Stimulated activated naive B cell treated with anti-CD40 and anti-IgM and Interleukin-4, amounts not matched to agents 10 μg/mL and 1 μg/mL and 100 μg/mL, for 72 hours (primary cell): Measurements from ENCODE around the gene SLC26A1.
A peak's percentile ranks its signal among the peaks of the same experiment; 100 is the strongest.
"Not testable (repeated sequence)": the region's sequence is repeated elsewhere in the genome, so short reads cannot be mapped to it uniquely, and the experiment has no call there.

Experiments
- ATAC-seq, 2 donors: fragments of 150-1000 bp; cut with Tn5 transposase; replicated peaks; 2 replicates each; pipeline ENCODE4 v1.10.0; 2021; ENCODE audit warnings: moderate library complexity in 1 of 2
- DNase-seq: peaks from one replicate; pipeline ENCODE4 v3.0.0; 2021
- H3K27ac Mint-ChIP-seq: one replicate; pipeline ENCODE4 v1.8.0; 2022; ENCODE audit warnings: mild to moderate bottlenecking, mixed read lengths
- H3K27me3 Mint-ChIP-seq, 2 donors: one replicate each; pipeline ENCODE4 v1.8.0; 2022; ENCODE audit warnings: mixed read lengths in 2 of 2
- H3K36me3 Mint-ChIP-seq, 2 donors: one replicate each; pipeline ENCODE4 v1.8.0; 2022; ENCODE audit warnings: mixed read lengths in 2 of 2, mild to moderate bottlenecking in 1 of 2
- H3K4me1 Mint-ChIP-seq, 2 donors: one replicate each; pipeline ENCODE4 v1.8.0; 2022; ENCODE audit warnings: mixed read lengths in 2 of 2, mild to moderate bottlenecking in 1 of 2
- H3K4me3 Mint-ChIP-seq, 2 donors: one replicate each; pipeline ENCODE4 v1.8.0; 2022; ENCODE audit warnings: mild to moderate bottlenecking in 2 of 2, mixed read lengths in 2 of 2, moderate library complexity in 1 of 2
- H3K9me3 Mint-ChIP-seq, 2 donors: one replicate each; pipeline ENCODE4 v1.8.0; 2022; ENCODE audit warnings: mixed read lengths in 2 of 2, mild to moderate bottlenecking in 1 of 2

Gene SLC26A1

DNA sequence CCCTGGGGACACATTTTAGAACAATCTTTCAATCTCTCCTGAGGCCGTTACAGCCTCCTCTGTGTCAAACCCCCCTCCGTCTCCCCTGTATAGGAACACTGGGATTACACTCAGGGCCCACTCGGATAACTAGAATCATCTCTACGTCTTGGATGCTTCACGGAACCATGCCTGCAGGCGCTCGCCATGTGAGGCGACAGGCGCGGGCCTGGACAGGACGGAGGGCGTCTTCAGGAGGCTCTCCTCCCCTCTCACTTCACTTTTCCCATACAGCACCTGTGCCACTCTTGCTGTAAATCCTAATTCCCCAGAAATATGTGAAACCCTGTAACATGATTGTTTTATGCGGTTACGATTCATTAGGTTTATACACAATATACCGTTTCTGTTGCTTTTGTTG is 10.4 kb downstream of the SLC26A1 start:
- H3K36me3 Mint-ChIP-seq, result no peaks in the 10 kb centered on the region
- H3K27ac Mint-ChIP-seq, result no peak overlapping the region
- ATAC-seq (no peak), DNase-seq (no peak)
- H3K4me1 Mint-ChIP-seq, result peaks cover 4 to 17% of the 10 kb centered on the region in 2 donors
- no peaks in the 10 kb centered on the region for H3K27me3 Mint-ChIP-seq
- H3K9me3 Mint-ChIP-seq, result no peaks in the 10 kb centered on the region
- H3K4me3 Mint-ChIP-seq, result no peak overlapping the region

DNA sequence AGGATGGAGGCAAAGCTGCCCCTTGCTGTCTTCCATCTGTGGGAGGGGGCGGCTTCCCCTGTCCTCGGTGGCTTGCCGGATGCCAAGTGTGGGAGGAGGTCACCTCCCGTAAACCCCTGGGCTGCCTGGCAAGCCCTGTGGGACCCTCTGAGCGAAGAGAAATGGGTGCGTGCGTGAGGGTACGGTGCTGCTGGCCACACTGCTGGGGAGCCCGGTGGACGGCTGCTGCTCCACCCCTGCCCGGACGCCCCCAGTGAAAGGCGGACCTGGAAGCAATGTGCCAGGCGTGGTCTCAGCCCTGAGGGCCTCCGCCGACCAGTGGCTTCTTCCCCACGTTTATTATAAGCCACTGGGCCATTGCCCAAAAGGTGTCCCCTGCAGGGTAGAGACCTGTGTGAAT is 10.9 kb downstream of the SLC26A1 start:
- no peak for DNase-seq
- Mint-ChIP-seq H3K4me3 (no peak overlapping the region), H3K27me3 (no peaks in the 10 kb centered on the region), H3K4me1 (peaks cover 0 to 12% of the 10 kb centered on the region in 2 donors), H3K36me3 (no peaks in the 10 kb centered on the region), H3K27ac (no peak overlapping the region), H3K9me3 (no peaks in the 10 kb centered on the region)
- ATAC-seq, result no peak

DNA sequence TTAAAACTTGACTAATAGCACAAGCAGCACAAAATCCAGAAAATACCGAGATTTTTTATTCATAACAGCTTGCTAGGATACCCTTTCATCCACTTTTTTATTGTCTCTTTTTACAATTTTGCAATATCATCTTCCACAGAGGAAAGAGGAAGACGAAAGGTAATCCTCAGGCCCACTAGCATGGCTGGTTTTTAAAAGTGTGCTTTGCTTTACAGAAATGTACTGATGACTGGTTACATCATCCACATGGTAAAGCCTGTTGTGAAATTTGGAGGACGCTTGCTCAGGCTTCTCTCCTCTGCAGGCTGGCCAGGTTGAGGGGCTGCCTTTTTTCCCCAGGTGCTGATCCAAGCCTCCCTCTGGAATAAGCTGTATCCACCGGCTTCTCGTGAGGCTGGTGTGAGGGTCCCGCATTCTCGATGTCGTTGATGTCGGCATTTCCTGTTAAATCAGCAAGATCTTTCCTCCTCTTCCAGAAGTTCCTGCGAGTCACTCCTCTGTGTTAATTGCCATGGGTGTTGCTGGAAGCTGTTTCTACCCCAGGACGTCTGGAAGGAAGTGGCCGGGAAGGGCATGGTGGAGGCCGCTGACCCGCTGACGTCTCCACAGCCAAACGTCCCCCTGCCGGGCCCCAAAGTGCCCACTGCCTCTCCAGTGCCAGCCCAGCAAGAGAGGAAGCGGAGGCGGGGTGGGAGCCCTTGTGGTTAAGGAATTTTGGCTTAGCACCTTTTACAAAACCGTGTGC is 14.1 kb downstream of the SLC26A1 start:
- H3K36me3 Mint-ChIP-seq, result no peaks in the 10 kb centered on the region
- H3K27me3 Mint-ChIP-seq, result no peaks in the 10 kb centered on the region
- ATAC-seq (no peak), DNase-seq (no peak)
- H3K27ac Mint-ChIP-seq, result no peak overlapping the region
- H3K4me1 Mint-ChIP-seq, result no peaks in the 10 kb centered on the region
- H3K9me3 Mint-ChIP-seq, result no peaks in the 10 kb centered on the region
- no peak overlapping the region for H3K4me3 Mint-ChIP-seq

DNA sequence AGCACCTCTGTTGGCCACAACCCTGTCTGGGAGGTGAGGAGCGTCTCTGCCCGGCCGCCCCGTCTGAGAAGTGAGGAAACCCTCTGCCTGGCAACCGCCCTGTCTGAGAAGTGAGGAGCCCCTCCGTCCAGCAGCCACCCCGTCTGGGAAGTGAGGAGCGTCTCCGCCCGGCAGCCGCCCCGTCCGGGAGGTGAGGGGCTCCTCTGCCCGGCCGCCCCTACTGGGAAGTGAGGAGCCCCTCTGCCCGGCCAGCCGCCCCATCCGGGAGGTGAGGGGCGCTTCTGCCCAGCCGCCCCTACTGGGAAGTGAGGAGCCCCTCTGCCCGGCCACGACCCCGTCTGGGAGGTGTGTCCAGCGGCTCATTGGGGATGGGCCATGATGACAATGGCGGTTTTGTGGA is 17.2 kb downstream of the SLC26A1 start:
- not testable (repeated sequence) for H3K36me3 Mint-ChIP-seq, H3K27ac Mint-ChIP-seq
- peaks cover 5 to 16% of the 10 kb centered on the region in 2 donors for H3K4me1 Mint-ChIP-seq

DNA sequence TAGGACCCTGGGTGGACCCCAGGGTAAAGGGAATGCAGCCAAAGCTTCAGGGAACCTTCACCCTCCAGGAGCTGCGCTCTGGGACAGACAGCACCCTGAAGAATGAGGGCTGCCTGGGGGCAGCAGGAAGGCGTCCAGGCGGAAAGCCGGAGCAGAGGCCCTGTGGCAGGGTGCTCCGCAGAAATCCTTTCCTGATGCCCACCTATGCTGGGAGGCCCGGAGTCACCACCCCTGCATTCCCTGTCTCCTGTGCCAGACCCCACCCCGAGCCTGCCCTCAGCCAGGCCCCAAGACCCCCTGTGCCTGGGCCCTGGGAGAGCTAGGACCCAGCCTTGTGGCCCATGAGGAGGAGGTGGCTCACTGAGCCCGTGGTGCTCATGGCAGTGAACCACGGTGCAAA is 18.5 kb downstream of the SLC26A1 start:
- Mint-ChIP-seq H3K27ac (no peak overlapping the region), H3K4me1 (peaks cover 9 to 23% of the 10 kb centered on the region in 2 donors), H3K36me3 (peaks cover 0 to 6% of the 10 kb centered on the region in 2 donors), H3K27me3 (no peaks in the 10 kb centered on the region), H3K9me3 (no peaks in the 10 kb centered on the region), H3K4me3 (no peak overlapping the region)
- no peak for DNase-seq
- ATAC-seq, result no peak

More for the DNA sequence above, 17.2 kb downstream of the SLC26A1 start:
- ATAC-seq, H3K4me3 Mint-ChIP-seq, H3K9me3 Mint-ChIP-seq, H3K27me3 Mint-ChIP-seq, DNase-seq: not testable (repeated sequence)

DNA sequence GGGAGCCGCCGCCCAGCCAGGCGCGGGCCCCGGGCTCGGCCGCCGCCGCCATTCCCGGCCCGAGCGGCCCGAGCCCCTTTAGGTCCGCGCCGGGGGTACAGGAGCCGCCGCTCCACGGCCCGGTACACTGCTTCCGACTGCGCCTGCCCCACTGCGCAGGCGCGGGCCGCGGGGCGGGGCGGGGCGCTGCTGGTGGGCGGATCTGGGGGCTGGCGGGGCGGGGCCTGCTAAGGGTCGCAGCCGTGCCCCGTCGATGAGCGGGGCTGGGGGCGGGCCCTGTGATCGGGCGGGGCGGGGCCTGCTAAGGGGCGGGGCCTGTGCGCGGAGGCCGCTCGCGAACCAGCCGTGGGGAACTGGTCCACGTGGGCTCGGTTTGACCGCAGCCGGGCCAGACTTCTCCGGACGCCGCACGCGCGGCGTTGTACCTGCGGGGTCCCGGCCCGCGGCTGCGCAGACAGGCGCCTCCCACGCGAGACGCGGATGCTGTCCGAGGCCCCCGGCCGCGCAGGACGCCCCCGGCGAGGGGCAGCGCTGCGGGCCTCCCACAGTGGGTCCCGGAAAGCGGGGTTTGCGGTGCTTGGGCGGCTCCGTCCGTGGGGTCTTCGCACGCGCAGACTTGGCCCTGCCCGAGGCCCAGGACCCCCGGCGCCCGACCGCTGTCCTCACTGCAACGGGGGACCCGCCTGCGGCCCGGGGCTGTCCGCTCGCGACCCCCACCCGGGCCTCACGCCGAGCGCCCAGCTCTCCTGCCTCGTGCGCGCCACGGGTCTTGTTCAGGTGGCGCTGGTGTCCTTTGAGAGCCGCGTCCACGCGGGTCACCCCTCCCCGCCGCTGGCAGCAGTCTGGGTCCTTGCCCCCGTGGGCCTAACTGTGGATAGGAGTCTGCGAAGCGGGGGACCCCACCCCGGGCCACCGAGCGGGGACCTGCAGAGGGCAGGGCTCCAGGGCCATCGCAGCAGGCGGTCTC is 19.5 kb downstream of the SLC26A1 start, which contains the start of gene DGKQ:
TSS of gene DGKQ (minus strand) at position 139 of the 967 bp plus-strand sequence. CDS start at position 52, 87 bp downstream.
- ATAC-seq (peak; percentile 87 to 92), DNase-seq (peak; percentile 78)
- Mint-ChIP-seq H3K27me3 (no peaks in the 10 kb centered on the region), H3K27ac (no peak within 1 kb of the TSS), H3K9me3 (no peaks in the 10 kb centered on the region), H3K4me3 (peak within 1 kb of the TSS; percentile 69 to 83), H3K4me1 (peaks cover 9 to 28% of the 10 kb centered on the region in 2 donors), H3K36me3 (peaks cover 0 to 6% of the 10 kb centered on the region in 2 donors)

DNA sequence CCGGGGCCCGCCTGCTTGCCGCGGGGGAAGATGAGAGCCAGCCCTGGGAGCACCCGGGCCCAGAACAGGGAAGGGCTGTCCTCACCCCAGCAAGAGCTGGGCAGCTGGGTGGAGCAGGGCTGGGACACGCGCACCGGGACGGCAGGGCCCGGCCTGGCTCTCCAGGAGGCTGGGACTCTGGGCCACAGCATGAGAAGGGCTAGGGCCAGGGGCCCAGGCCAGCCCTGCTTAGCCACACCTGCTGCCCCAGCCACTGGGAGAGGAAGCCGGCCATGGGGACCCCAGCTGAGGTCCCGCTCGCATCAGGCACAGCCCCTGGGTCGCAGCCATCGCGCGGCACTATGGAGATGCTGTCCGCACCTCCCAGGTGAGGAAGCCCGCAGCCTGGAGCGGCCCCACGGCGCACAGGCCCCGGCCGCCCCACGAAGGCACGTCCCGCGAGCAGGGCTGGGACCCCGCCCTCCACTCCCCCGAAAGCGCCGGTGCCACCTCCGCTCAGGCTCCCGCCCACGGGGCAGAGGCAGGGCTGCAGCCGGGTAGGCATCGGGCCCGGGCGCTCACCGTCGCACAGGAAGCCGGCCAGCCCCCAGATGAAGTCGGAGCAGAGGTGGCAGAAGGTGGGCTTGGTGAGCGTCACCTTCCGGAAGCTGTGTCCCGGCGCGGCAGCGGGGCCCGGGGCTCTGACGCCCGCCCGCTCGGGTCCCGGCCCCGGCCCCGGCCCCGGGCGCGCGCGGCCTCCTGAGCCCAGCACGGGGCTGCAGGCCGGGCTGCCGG is 20.4 kb downstream of the SLC26A1 start:
- H3K36me3 Mint-ChIP-seq, result peaks cover 1 to 6% of the 10 kb centered on the region in 2 donors
- no peak overlapping the region for H3K27ac Mint-ChIP-seq
- H3K27me3 Mint-ChIP-seq, result no peaks in the 10 kb centered on the region
- DNase-seq (peak; percentile 33), ATAC-seq (peak; percentile 55 to 60)
- peak overlapping the region; percentile 69 to 83 for H3K4me3 Mint-ChIP-seq
- H3K9me3 Mint-ChIP-seq, result no peaks in the 10 kb centered on the region
- peaks cover 9 to 31% of the 10 kb centered on the region in 2 donors for H3K4me1 Mint-ChIP-seq

DNA sequence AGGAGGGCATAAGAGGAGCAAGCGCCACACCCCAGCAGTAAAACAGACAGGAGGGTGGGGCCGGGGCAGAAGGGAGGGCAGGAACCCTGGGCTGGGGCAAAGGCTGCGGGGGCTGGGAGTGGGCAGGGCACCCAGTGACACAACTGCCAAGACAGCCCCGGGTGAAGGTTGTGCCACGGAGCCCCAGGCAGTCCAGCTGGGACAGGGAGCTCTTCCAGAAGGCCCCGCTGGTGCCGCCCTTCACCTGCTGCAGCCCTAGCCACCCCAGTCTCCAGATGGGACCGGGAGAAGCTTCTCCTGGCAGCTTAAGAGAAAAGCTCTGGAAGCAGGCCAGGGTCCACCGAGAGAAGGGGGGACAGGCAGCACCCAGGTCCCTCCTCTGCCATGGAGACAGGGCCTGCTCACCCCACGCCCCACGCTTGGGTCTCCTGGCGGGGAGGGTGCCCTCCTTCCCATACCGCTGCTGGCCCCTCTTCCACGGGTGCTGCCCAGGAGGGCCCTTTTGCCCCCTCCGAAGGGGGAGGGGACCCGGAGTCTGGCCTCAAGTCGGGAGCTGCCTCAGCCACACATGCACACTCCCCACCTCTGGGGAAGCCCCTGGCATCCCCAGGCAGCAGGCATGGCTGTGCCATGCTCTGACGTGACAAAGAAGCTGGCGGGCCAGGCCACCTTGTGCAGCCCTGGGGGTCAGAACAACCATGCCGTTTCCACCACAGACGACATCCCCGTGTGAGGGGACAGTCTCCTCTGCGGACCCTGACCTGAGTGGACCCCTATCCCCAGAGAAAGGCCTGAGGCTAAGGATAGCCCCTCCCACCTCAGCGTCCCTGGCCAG is 21.3 kb downstream of the SLC26A1 start:
- peak overlapping the region; percentile 69 to 83 for H3K4me3 Mint-ChIP-seq
- peaks cover 9 to 31% of the 10 kb centered on the region in 2 donors for H3K4me1 Mint-ChIP-seq
- H3K36me3 Mint-ChIP-seq, result peaks cover 1 to 6% of the 10 kb centered on the region in 2 donors
- no peak for ATAC-seq
- H3K9me3 Mint-ChIP-seq, result no peaks in the 10 kb centered on the region
- DNase-seq, result no peak
- H3K27ac Mint-ChIP-seq, result no peak overlapping the region
- no peaks in the 10 kb centered on the region for H3K27me3 Mint-ChIP-seq

DNA sequence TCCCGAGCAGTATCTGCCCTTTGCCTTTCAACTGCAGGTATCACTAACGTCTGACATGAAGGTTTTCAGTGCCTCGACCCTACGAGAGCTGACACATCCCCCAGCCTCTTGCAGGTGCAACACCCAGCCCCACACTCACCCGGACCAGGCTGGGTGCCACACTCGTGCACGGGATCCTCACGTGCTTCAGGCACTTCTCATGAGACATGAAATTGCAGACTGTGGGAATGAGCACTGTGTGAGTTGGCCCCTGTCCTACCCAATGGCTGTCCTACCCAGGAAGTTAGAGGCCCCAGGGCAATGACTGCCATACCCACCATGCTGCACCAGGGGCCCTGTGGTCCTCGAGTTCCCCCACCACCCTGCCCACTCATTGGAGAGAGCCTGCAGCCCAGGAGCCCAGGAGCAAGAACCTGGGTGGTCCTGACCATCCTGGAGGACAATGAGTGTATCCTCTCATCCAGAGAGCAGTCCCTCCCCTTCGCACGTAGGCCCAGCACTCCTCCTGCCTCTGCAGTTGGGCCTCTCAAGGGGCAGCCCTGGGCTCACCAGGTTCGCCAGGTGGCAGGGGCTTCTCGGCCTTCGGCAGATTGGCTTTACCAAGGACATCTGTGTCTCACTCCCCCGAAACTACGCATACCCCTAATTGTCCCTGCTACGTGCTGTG is 22.2 kb downstream of the SLC26A1 start:
- Mint-ChIP-seq H3K4me3 (peak overlapping the region; percentile 50 to 56), H3K27ac (no peak overlapping the region), H3K27me3 (no peaks in the 10 kb centered on the region), H3K4me1 (peaks cover 9 to 31% of the 10 kb centered on the region in 2 donors), H3K36me3 (peaks cover 1 to 6% of the 10 kb centered on the region in 2 donors), H3K9me3 (no peaks in the 10 kb centered on the region)
- no peak for ATAC-seq
- no peak for DNase-seq

DNA sequence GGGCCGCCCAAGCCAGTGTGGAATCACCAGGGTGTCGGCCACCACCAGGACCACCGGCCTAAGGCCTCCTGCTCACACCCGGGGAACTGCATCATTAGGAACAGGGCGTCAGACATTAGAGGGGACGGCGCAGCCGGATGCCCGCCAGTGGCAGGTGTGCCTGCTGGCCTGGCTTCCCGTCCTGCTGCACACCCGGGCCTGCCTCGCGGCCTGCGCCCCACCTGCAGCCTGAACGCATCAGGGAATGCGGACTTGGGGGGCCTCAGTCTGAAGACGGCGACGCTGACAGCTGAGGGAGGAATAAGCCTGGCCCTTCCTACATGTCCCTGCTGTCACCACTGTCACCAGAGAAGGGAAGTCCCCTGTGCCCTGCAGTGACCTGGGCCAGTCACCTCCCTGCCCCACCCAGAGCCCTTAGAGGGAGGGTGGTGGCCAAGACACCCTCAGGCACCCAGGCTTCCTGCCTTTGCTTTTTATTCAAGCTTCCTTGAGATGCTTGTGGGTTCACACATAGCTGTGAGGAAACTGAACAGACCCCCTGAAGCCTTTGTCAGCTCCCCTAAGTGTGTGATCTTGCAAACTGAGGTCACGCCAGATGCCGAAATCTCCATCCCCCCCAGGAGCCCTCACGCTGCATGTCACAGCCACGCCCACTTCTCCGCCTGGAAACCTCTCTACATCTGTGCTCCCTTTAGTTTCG is 23.0 kb downstream of the SLC26A1 start:
- H3K9me3 Mint-ChIP-seq, result no peaks in the 10 kb centered on the region
- no peak for ATAC-seq

DNA sequence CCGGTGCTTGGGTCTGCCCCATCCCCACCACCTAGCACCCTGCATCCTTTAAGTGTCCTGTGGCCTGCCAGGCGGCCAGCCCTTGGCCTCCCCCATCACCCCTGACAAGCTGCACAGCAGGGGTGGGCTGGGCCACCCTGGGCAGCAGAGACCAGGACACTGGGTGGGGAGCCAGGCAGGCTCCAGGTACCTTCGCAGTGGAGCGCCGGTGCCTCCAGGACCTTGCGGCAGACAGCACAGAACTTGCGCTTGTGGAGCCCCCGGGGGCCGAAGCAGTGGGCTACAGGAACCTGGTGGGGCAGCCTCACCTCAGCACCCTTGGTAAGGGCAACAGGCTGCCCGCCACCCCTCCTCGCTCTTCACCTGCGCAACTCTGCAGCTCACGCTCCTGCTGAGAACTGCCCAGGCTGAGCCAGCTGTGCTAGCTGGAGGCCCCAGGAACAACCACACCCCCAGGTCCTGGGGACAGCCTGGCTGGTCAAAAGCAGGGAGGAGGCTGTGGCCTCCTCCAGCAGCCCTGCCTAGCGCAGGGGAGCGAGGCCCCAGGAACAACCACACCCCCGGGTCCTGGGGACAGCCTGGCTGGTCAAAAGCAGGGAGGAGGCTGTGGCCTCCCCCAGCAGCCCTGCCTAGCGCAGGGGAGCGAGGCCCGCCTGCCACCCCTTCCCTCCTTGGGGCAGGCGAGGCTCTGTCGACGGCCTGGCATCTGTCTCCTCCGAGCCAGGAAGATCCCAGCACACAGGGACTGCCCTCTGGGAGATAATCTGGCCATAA is 24.4 kb downstream of the SLC26A1 start:
- Mint-ChIP-seq H3K4me3 (peak overlapping the region in 1 of 2 donors; percentile 21), H3K27ac (no peak overlapping the region), H3K9me3 (no peaks in the 10 kb centered on the region), H3K27me3 (no peaks in the 10 kb centered on the region), H3K4me1 (peaks cover 9 to 31% of the 10 kb centered on the region in 2 donors), H3K36me3 (peaks cover 1 to 7% of the 10 kb centered on the region in 2 donors)
- ATAC-seq (no peak), DNase-seq (no peak)

More for the DNA sequence above, 23.0 kb downstream of the SLC26A1 start:
- no peaks in the 10 kb centered on the region for H3K27me3 Mint-ChIP-seq
- H3K36me3 Mint-ChIP-seq, result peaks cover 1 to 6% of the 10 kb centered on the region in 2 donors
- no peak overlapping the region for H3K27ac Mint-ChIP-seq
- H3K4me3 Mint-ChIP-seq, result no peak overlapping the region
- no peak for DNase-seq
- H3K4me1 Mint-ChIP-seq, result peaks cover 9 to 31% of the 10 kb centered on the region in 2 donors

DNA sequence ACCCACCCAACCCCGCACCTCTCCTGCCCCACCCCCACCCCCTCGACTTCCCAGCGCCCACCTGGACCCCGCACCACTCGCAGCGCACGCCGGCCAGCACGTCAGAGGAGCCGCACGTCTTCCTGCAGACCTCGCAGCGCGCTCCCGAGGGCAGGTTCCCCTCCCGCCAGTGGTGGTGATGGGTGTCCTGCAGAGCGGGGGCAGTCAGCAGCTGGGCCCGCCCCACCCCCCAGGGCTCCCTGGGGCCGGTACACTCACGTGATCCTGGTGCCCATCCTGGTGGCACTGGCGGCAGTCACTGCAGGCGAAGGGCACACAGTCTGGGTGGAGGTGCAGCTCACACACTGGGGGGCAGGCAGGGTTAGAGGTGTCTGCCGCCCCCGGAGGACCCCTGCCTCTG is 25.0 kb downstream of the SLC26A1 start:
- H3K4me3 Mint-ChIP-seq, result peak overlapping the region in 1 of 2 donors; percentile 21
- no peaks in the 10 kb centered on the region for H3K9me3 Mint-ChIP-seq
- H3K27ac Mint-ChIP-seq, result no peak overlapping the region
- H3K27me3 Mint-ChIP-seq, result no peaks in the 10 kb centered on the region
- H3K36me3 Mint-ChIP-seq, result peaks cover 3 to 11% of the 10 kb centered on the region in 2 donors
- H3K4me1 Mint-ChIP-seq, result peaks cover 9 to 31% of the 10 kb centered on the region in 2 donors
- DNase-seq, result no peak
- no peak for ATAC-seq
